Activated CD8-positive, alpha-beta T cell treated with anti-CD3 and anti-CD28 coated beads for 36 hours (primary cell): ENCODE results near the gene TSR3. TPM values are rescaled to one million over a fixed set of nuclear protein-coding genes. Genes with fewer than 3 reads are reported as not detected.
A peak's percentile ranks its signal among the peaks of the same experiment; 100 is the strongest.

Experiments used
- ATAC-seq: fragments of 200-7000 bp; cut with Tn5 transposase; one replicate; pipeline ENCODE4 v1.10.0; 2021; ENCODE audit warnings: mild to moderate bottlenecking, moderate library complexity
- CTCF ChIA-PET: fragments of 350-600 bp; sonication (Branson Sonifier 250); formaldehyde crosslinking; loops from one replicate; lab custom pipeline; 2021; ENCODE audit warnings: antibody characterized with exemption; lab: Charles Lee
- POLR2A ChIA-PET: fragments of 350-600 bp; sonication (Branson Sonifier 250); formaldehyde crosslinking; loops from one replicate; lab custom pipeline; 2021; ENCODE audit warnings: antibody characterized with exemption; lab: Charles Lee
- DNase-seq: peaks from one replicate; pipeline ENCODE4 v3.0.0-alpha.2; 2020
- H3K27ac Mint-ChIP-seq: one replicate; pipeline ENCODE4 v1.8.0; 2021; ENCODE audit warnings: mild to moderate bottlenecking, mixed read lengths
- H3K27me3 Mint-ChIP-seq: one replicate; pipeline ENCODE4 v1.8.0; 2021; ENCODE audit warnings: mixed read lengths
- H3K36me3 Mint-ChIP-seq: one replicate; pipeline ENCODE4 v1.8.0; 2021; ENCODE audit warnings: low read depth, mixed read lengths
- H3K4me1 Mint-ChIP-seq: one replicate; pipeline ENCODE4 v1.8.0; 2021; ENCODE audit warnings: low read depth, mixed read lengths
- H3K4me3 Mint-ChIP-seq: one replicate; pipeline ENCODE4 v1.8.0; 2021; ENCODE audit warnings: mild to moderate bottlenecking, moderate library complexity, mixed read lengths
- H3K9me3 Mint-ChIP-seq: one replicate; pipeline ENCODE4 v1.8.0; 2021; ENCODE audit warnings: mixed read lengths
- CTCF ChIP-seq: fragments of 200-600 bp; IDR thresholded peaks from one replicate; pipeline ENCODE4 v1.8.0; 2022; ENCODE audit warnings: antibody characterized with exemption, mild to moderate bottlenecking
- intact Hi-C: fragments of 100-400 bp; cut with micrococcal nuclease; formaldehyde crosslinking; loops from one replicate; pipeline ENCODE4 v1.10.0; 2022
- total RNA-seq, 2 experiments: library from RNA; stranded (reverse); gene quantifications; one replicate each; pipeline ENCODE4 v1.2.3, GENCODE V29; 2021

TSR3 gene
- total RNA-seq, 2 experiments from 2014 or later, result 54.7 to 57.4 TPM

GRCh38 chr16:1311212-1311737, 40.4 kb downstream of the TSR3 start:
- ChIA-PET CTCF (interaction anchor here (1.4 kb wide), 1 partner anchor 20 kb away, joined by 3 read pairs; no protein-coding TSS in a partner anchor), POLR2A (interaction anchor here (0.5 to 1.3 kb wide), 4 partner anchors 9 to 35 kb away, joined by 3 read pairs; no protein-coding TSS in a partner anchor)
- intact Hi-C loops, result no loop called here
- H3K27ac Mint-ChIP-seq, result peak overlapping the region; percentile 99
- peaks cover 29% of the 10 kb centered on the region for H3K4me1 Mint-ChIP-seq
- ATAC-seq (no peak), DNase-seq (no peak)
- H3K36me3 Mint-ChIP-seq, result peaks cover 32% of the 10 kb centered on the region
- H3K9me3 Mint-ChIP-seq, result no peaks in the 10 kb centered on the region
- peak overlapping the region; percentile 100 for H3K4me3 Mint-ChIP-seq
- H3K27me3 Mint-ChIP-seq, result no peaks in the 10 kb centered on the region
- TF ChIP-seq CTCF, result no peak

- peak overlapping the region; percentile 99 for H3K27ac Mint-ChIP-seq
- peaks cover 33% of the 10 kb centered on the region for H3K4me1 Mint-ChIP-seq
- peak overlapping the region; percentile 100 for H3K4me3 Mint-ChIP-seq
- peak; percentile 59 for DNase-seq
- intact Hi-C loops, result no loop called here
- ChIA-PET CTCF (no interaction called here), POLR2A (interaction anchor here (0.5 to 1.2 kb wide), 3 partner anchors 9 to 36 kb away, joined by 3 read pairs; no protein-coding TSS in a partner anchor)
- TF ChIP-seq CTCF, result no peak
- H3K27me3 Mint-ChIP-seq, result no peaks in the 10 kb centered on the region
- H3K9me3 Mint-ChIP-seq, result no peaks in the 10 kb centered on the region
- H3K36me3 Mint-ChIP-seq, result peaks cover 29% of the 10 kb centered on the region
- no peak for ATAC-seq
Observed at GRCh38 chr16:1310832-1311200, 40.9 kb downstream of the TSR3 start.

- H3K27ac Mint-ChIP-seq, result peak overlapping the region; percentile 99
- H3K36me3 Mint-ChIP-seq, result peaks cover 24% of the 10 kb centered on the region
- DNase-seq, result peak; percentile 72
- intact Hi-C loops, result no loop called here
- H3K9me3 Mint-ChIP-seq, result no peaks in the 10 kb centered on the region
- ChIA-PET CTCF (no interaction called here), POLR2A (interaction anchor here (1.2 to 1.6 kb wide), 3 partner anchors 22 to 110 kb away, joined by 3 to 5 read pairs (median 4); partner anchors contain the start of gene UQCC4)
- H3K27me3 Mint-ChIP-seq, result no peaks in the 10 kb centered on the region
- H3K4me3 Mint-ChIP-seq, result peak overlapping the region; percentile 100
- ATAC-seq, result peak; percentile 12
- peaks cover 36% of the 10 kb centered on the region for H3K4me1 Mint-ChIP-seq
- no peak for TF ChIP-seq CTCF
Observed at GRCh38 chr16:1309888-1310831, 41.5 kb downstream of the TSR3 start.

- Mint-ChIP-seq H3K36me3 (peaks cover 20% of the 10 kb centered on the region), H3K27me3 (no peaks in the 10 kb centered on the region), H3K4me1 (peaks cover 40% of the 10 kb centered on the region), H3K9me3 (no peaks in the 10 kb centered on the region), H3K4me3 (peak within 1 kb of the TSS; percentile 100), H3K27ac (peak within 1 kb of the TSS; percentile 99)
- peak; percentile 97 for DNase-seq
- no peak for TF ChIP-seq CTCF
- intact Hi-C loops, result no loop called here
- POLR2A ChIA-PET, result interaction anchor here (0.6 to 1.6 kb wide), 9 partner anchors 17 to 475 kb away, joined by 3 to 5 read pairs (median 3); partner anchors contain the start of gene UQCC4
- CTCF ChIA-PET, result interaction anchor here (1.0 kb wide), 1 partner anchor 20 kb away, joined by 4 read pairs; no protein-coding TSS in a partner anchor
- ATAC-seq, result peak; percentile 76
Observed at GRCh38 chr16:1308977-1309885, 42.4 kb downstream of the TSR3 start, which contains the start of gene UBE2I. UBE2I (plus strand) TSS chr16:1309636; CDS start chr16:1314031, 4,395 bp downstream.
